Measurements from ENCODE around the gene FAM43B.

The FAM43B gene

DNA sequence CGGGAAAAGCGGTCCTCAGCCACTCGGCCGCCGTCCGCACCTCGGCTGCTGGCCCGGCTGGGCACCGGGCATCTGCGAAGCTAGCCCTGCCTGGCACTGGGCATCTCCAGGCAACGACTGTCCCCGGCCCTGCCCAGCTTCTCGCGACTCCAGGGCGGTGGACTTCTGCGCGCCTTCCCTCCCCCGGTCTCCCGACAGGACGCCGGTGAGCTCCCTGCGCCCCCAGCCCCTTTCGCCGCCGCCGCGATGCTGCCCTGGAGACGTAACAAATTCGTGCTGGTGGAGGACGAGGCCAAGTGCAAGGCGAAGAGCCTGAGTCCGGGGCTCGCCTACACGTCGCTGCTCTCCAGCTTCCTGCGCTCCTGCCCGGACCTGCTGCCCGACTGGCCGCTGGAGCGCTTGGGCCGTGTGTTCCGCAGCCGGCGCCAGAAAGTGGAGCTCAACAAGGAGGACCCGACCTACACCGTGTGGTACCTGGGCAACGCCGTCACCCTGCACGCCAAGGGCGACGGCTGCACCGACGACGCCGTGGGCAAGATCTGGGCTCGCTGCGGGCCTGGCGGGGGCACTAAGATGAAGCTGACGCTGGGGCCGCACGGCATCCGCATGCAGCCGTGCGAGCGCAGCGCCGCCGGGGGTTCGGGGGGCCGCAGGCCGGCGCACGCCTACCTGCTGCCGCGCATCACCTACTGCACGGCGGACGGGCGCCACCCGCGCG, 514 bp downstream of the FAM43B start:
- DNase-seq, result no peak

DNA sequence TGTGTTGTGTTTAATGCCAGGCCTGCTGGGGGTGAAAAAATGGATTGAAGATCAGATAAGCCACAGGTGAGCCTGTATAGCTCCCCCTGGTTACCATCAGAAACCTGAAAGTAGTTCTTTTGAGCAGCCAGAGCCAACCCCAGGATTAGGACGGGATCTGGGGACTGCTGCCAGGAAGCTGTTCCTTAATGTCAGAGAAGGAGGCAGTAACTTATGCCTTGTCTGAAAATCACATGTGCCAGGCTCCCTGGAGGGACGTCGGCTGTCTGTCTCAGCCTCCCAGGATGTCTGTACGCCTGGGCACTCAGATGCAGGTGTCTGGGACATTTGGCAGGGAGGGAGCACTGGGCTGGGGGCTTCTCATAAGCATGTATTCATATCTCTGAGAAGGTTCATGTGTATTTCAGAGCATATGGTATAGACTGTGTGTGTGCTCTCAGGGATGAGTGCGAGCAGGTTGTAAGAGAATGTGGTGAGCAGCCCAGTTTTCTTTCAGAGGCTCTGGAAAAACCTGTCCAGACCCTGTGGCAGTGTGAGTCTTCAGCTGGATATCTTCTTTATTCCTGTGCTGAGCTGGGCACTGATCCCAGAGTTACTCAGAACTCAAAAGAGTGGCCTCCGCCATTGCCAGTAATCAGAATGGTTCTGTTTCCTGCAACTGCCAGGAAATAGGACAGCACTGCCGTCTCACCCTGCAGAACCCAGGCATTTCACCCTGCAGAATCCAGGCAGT, 2.8 kb downstream of the FAM43B start:
- peak in 1 of 2 donors; percentile 16 for DNase-seq

DNA sequence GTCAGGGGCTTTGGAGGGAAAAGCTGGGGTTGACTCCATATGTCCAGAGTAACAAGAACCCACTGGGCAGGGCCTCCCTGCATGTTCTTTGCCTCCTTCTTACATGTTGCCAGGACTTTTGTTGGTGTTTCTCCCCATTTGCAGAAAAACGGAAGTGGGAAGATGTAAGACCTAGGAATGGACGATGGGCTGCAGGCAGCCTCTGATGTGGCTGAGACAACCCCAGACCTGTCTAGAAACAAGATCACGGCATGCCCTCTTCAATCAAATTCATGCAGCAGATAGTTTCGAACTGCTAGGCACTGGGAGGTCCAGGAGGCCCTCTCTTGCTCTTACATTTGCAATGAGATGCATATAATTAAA, 3.4 kb downstream of the FAM43B start:
- DNase-seq, result no peak

DNA sequence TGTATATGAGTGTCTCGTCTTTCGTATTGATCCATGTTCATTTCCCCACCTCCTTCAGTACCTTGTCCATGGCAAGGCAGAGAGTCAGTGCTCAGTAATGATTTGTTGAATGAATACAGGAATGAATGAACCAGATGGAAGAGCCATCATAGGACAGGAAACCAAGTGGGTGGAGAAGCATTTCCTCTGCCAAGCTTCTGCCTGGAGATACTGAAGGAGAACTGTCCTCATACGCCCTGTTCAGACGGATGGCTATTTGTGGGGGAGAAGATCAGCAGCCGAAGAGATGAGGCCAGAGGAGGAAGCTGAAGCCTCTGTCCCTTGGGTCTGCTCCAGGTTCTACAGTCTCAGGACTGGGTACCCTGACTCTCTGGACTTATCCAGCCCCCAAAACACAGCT, 5.8 kb downstream of the FAM43B start:
- DNase-seq, result no peak

DNA sequence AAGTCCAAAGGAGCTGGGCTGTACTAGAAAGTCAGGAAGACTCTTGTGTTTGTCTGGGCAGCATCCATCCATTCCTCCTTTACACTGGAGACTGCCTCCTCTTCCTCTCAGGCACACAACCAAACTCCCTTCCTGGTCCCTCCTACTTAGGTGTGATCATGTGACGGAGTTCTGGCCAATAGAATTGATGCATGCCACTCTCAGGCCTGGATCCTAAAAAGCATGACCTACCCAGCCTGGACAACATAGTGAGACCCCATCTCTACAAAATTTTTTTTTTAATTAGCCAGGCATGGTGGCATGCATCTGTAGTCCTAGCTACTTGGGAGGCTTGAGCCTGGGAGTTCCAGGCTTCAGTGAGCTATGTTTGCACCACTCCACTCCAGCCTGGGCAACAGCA, 8.6 kb downstream of the FAM43B start:
- DNase-seq, result no peak

DNA sequence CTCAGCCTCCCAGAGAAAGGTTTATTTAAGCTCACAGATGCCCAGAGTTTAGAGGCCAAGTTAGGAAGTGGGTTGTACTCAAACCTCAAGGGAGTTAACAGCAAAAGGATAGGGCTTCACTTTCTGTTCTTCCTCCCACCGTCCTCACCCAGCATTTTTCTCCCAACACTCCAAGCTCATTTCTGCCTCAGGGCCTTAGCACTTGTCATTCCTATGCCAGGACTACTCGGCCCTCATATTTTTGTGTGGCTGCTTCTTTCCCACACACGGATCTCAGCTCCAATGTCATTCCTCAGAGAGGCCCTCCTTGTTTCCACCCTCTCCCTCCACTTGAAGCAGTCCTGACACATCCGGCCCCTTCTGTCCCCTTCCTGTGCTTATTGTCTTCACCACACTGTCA, 12.9 kb downstream of the FAM43B start:
- no peak for DNase-seq

DNA sequence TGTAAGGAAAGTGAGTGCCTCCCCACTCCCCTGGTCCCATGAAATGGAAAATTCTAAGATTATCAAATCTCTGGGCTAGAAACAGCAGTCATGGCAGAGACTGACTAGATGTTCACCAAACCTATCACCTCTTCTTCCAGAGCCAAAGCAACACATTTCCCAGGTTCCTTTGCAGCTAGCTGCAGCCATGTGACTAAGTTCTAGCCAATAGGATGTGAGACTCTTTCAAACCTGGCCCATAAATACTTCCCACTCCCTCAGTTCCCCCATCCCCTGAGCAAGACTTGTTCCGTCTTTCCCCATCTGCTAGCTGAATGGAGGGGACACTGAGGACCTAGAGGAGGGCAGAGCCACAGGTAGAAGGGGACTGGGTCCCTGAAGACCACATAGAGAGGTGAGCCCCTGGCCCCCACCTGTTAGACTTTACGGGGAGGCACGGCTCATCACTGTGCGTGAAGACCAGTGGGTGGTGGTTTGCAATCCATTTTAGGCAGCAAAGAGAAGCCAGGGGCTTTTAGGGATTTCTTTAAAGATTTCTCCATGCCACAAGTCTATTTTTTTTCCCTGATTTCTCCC, 17.2 kb downstream of the FAM43B start:
- no peak for DNase-seq

DNA sequence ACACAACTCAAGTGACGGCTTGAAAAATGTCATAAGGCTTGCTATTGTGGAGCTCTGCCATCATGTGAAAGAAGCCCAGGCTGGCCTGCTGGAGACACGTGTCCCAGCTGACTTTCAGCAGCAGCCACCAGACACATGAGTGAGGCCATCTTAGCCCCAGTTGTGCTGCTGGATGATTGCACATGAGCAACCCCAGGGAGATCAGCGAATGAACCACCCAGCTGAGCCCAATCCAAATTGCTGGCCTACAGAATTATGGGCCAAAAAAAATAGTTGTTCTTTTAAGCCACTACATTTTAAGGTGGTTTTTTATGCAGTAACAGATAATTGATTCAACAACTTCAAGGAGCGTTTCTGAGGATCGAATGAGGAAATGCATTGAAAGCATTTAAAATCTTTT, 19.1 kb downstream of the FAM43B start:
- no peak for DNase-seq

DNA sequence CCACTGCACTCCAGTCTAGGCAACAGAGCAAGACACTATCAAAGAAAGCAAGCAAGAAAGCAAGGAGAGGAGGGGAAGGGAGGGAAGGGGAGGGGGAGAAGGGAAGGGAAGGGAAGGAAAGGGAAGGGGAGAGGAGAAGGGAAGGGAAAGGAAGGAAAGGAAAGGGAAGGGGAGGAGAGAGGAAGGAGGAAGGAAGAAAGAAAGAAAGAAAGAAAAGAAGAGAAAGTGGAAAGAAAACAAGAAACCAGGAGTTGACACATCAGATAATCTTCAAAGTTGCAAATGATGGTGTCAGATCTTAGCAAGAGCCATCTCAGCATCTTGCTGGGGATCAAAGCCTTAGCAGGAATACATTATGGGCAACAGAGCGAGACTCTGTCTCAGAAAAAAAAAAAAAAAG, 21.6 kb downstream of the FAM43B start:
- DNase-seq, result no peak

DNA sequence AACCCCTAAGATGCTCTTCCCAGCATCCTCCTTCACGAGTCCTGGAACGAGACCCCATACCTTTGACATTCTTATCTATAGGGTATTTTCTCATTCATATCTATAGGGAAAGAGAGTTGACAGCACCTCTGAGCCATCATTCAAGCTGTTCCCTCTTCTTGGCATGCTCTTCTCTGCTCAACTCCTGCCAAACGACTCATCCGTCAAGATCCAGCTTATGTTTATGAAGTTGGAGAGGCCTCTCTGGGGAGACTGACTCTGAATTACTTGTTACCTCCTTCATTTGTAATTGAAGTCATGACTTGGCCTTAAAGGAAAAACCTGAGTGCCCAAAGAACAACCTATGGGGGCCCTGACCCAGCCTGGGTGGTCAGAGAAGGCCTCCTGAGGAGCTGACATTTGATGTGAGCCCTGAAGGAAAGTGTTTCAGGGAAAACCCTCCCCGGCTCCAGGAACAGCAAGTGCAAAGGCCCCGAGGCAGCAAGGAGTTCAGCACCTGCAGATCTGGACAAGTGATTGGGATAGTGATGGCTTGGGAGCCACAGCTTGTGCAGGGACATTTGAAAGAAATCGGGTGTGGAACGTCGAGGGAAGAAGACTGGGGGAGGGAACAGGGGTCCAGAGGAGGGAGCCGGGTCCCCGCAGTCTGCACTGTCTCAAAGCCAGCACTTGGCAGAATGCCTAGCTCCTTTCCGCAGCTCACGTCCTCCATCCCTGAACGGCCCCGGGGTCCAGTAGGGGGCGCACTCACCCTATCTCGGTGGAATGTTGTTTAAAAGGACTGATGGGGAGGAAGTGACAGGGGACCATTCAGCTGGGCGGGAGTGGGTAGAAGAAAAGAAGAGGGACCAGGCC, 22.5 kb downstream of the FAM43B start:
- DNase-seq, result no peak

DNA sequence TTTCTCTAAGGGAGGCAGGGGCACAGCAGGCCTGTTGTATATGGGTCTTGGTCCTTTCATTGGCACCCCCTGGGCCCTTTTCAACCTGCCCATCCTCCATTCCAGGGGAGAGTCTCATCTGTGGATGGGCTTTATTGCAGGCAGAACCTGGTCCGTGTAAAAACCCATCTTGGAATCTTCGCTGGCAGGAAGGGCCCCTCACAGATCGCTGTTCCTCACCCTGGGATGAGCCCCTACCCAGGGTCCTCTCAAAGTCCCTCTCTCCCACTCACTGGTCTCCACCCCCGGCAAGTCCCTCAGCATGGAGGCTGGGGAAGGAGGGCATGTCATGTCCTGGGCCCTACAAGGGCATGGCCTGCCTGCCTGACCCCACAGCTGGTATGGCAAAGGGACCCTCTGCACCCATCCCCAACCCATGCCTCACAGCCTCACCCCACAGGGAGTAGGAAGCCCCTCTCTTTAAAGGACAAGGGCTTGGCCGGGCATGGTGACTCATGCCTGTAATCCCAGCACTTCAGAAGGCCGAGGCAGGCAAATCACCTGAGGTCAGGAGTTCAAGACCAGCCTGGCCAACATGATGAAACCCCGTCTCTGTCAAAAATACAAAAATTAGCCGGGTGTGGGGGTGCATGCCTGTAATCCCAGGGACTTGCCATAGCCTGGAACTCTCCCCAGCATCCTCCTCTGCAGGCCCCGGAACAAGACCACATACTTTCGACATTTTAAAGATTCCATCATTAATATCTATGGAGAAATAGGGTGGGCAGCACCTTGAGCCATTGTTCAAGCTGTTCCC, 23.4 kb downstream of the FAM43B start:
- no peak for DNase-seq

DNA sequence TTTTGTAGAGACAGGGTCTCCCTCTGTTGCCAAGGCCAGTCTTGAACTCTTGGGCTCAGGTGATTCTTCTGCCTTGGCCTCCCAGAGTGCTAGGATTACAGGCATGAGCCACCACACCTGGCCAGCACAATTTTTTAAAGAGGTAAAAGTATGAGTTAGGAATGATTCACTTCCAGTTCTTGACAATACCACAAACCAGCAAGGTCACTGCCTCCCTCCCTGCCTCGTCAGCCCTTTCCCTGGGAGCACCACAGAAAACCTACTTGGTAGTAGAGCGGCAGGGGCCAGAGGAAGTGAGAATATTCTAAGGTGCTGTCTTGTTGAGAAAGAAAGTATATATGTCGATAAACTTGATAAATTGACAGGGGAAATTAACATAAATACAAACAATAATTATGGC, 25.7 kb downstream of the FAM43B start:
- DNase-seq, result no peak

DNA sequence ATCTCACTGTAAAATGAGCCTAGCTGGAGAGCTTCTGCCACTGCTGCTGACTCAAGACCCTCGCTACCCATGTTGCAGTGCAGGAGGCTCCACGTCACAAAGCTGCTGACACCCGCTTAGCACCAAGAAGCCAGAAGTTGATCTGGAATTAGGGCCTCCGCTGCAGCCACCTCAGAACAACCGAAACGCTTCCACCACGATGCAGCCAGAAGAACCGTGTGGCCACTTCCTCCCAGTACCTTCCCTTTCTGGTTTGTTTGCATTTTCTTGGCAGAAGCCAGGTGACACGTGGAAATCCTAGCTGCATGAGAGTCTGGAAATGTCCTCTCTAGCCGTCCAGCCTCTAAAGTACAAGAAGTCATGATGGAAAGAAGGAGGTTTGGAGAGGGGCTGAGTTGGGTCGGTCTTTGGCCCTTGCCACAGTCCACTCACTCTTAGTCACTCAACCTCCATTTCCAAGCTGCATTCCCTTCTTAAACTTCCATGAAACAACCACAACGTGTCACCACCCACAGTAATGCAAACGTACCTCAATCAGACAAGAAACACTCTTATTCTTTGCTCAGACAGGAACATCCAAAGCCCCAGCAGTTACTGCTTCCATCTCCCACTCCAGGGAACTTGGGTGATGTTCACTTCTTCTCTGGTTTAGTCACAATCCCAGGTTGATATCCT, 26.5 kb downstream of the FAM43B start:
- DNase-seq, result no peak

DNA sequence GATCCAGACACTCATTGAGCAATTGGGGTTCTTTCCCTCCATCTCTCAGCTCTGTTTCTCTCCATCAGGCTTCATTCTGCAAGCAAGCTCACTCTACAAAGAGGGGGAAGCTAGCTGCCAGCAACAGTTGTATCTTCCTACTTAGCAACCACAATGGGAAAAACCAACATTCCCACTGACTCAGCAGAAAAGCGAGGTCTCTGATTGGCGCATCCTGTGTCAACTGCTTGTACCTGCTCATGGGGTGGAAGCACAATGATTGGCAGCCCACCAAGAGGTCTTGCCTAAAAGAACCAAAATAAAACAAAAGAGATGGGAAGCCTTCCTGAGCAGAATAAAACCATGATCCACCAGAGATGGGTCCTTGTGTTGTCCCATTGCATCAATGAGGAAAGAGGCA, 32.5 kb downstream of the FAM43B start:
- DNase-seq, result no peak

DNA sequence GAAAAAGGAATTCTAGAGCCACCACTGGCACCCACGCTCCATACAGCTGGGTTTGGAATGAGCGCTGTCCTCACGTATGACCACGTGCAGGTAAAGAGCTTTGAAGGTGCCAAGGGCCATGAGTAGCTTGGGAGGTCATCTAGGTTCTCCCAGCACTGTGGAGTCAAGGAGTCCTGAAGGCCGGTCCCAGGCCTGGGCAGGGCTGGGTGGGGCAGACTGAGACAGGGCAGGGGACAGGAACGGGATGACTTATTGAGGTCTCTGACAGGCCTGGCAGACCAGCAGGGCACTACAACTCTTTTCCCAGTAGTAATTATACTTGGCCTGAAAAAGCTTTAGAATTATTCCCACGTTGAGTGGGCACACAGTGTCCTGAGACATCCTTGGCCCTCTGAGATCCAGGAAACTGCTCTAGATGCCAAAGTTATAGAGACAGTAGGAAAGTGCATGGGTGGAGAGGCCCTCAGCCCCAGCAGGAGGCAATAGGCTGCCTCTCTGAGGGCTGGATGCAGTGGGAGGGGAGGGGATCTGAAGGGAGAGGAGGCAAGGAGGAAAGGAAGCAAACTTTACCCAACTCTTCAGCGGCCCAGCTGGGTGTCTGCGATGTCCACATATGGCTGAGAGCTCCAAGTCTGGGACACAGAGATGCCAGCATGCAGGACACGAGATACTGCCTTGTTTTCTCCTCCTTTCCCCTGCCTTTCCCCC, 34.7 kb downstream of the FAM43B start:
- DNase-seq, result no peak

DNA sequence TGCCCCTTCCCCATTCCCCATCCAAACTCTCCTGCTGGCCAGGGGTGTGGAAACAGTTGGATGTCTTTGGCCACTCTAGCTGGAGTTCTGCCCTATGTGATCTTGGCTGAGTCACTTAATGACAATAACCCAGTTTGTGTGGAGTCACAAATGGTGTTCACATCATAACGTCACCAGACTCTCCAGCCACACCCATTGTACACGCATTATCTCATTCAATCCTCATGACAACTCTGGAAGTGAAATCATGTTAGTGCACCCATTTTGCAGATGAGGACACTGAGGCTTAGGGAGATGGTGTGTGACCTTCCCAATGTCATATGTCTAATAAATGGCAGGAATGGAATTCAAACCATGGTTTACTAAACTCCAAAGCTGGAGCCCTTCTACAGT, 35.3 kb downstream of the FAM43B start:
- no peak for DNase-seq

DNA sequence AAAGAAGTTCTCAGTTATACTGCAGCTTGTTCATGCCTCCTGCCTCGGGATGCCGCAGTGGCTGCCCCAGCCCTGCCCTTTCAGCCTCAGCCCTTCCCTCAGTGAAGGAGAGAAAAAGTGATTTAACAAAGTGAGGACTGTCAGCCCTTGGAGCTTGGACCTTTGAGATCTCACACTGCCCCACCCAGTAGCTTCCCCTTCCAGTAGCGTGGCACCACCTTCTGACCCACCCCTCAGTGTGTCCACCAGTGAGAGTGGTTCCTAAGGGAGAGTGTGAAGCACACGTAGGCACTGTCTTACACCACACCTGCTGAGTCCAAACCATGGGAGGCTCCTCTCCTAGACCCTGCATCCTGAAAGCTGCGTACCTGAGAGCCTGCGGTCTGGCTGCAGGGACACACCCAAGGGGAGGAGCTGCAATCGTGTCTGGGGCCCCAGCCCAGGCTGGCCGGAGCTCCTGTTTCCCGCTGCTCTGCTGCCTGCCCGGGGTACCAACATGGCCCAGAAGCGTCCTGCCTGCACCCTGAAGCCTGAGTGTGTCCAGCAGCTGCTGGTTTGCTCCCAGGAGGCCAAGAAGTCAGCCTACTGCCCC, 36.4 kb downstream of the FAM43B start, which contains the start of gene CDA:
TSS of gene CDA (plus strand) at position 464 of the 592 bp plus-strand sequence. CDS start at position 497, 33 bp downstream.
- DNase-seq, result no peak

DNA sequence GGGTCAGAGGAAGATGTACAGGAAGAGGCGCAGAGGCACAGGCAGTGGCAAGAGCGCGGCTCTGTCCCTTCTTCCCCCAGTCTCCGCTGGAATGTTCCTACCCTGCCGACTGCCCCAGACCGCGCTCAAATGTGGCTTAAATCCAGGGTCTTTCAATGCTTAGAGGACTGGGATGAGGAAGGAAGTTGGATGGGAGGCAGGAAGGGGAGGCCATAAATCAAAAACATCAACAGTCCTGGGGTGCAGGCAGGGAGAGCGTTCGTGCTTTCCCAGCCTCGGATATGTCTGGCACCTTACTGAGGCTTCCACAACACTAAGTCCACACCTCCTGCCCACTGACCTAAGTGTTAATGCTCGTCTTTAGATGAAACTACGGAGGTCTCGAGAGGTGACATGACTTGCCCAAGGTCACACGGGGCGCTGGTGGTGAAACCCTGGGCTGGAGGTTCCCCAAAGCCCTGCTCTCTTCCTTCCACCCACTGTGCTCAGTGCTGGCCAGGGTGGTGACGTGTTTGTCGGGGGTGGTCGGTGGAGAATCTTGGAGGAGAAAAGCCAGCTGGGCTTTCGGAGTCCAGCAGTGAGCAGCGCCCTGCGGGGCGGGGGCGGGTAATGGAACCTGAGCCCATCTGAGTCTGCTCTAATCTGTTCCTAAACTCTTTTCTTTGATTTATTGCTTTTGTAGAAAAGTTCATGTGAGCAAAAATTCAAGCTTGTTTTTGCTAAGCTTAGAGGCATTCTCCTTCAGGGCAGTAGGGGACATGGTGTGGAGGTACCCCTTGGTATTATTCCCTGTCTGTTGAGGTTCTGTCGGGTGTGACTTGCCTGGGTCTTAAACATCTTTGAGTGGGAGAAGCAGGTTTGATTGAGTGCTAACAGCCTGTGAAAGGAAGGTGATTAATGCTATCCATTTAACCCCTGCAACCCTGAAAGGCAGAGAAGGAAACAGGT, 37.2 kb downstream of the FAM43B start:
- DNase-seq, result no peak

DNA sequence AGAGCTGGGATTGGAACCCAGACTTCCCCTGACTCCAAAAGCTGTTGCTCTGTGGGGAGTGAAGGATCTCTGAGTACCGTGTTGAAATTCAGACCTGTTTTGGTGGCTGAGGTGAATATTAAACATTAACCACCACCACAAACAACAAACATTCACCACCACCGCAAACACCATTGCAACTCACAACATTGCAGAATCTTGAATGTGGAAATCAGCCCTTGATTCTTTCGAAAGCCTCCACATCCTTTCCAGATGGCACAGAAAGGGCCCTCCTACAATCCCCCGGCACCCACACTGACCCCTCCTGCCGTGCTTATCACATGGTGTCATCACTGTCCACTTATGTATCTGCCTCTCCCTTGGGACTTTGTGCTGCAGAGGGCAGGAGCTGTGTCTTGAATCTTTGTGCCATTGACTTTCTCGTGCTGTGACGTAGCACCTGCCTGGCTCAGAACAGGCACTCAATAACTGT, 38.0 kb downstream of the FAM43B start:
- no peak for DNase-seq

All from hippocampal formation (tissue), 2 donors.